ENCODE measurements around the gene MEGF6. TPM values are rescaled to one million over a fixed set of nuclear protein-coding genes. Genes with fewer than 3 reads are reported as not detected.

Gene MEGF6
- total RNA-seq, 1 experiment from 2014 or later, result 14.3 TPM

DNA sequence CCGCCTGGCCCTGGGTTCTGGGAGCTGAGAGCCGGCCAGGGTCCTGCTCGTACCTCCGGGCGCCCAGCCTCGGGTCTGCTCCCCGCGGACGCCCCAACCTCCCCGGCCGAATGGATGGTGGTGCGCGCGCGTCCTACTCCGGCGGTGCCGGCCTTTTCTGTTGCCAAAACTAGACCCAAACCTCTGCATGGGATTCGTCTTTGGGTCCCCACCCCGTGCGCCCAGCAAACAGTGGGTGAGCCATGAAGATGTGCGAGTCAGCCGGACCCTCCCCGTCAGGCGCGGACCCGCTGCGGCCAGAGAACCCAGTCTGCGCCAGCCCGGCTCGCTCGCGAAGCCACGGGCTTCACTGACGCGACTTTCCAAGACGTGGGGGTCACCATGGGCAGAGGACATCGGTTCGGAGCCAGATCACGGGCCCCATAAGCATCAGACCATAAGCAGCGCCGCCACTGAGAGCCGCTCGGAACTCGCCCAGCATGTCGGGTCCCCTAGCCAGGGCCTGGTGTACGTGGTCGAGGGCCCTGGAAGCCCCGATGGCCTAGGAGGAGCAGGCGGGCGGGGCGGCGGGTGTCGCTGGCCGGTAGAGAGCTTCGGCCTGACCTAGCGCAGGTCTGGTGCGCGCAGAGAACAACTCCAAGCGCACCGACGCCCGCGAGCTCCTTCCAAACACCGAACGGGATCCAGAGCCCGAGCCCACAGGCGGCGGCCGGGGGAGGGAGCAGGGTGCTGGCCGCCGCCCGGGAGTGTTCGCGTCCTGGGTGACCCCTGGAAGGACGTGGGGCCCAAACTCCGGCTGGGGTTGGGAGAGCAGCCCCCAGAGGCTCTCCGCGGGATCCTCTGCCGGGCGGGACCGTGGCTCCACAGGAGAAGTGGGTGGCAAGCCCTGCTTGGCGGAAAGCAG, 40.0 kb upstream of the MEGF6 start:
- peak overlapping the region; percentile 43 for H3K4me3 Mint-ChIP-seq (ENCODE audit: unreplicated experiment)
- no peak for DNase-seq (ENCODE audit: unreplicated experiment)
- CTCF ChIA-PET, result interaction anchor here (0.5 to 1.2 kb wide), 4 partner anchors 16 to 1864 kb away, joined by 3 to 5 read pairs (median 3); no protein-coding TSS in a partner anchor

DNA sequence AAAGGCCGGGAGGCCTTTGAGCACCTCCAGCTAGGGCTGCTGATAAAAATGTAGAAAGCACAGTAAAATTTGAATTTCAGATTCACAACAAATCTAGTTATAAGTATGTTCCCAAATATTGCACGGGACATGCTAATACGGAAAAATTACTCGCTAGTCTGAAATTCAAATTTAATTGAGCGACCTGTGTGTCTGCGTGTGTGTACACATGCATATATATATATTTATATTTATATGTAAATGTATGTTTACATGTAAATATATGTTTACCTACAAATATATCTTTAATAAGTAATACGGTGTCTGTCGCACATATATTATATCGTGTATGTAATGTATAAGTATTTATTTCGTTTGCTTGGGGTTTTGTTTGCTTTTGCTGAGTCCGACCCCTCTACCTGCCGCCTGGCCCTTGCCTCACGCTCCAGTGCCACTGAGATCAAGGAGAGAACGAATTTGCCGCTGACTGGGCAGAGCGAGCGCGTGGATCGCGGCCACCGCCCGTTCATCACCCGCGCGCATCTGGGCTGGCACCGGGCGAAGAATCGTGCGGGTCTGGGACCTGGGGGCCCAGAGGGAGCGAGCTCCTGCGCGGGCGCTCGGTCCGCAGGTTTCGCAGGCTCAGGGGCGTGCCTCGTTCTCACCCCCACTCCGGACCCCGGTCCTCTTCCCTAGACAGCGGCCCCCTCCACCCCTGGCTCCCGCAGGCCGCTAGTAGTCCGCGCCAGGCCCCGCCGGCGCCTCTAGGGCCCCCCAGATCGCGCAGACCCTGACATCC, 39.1 kb upstream of the MEGF6 start:
- TF ChIP-seq, protein P1, sequence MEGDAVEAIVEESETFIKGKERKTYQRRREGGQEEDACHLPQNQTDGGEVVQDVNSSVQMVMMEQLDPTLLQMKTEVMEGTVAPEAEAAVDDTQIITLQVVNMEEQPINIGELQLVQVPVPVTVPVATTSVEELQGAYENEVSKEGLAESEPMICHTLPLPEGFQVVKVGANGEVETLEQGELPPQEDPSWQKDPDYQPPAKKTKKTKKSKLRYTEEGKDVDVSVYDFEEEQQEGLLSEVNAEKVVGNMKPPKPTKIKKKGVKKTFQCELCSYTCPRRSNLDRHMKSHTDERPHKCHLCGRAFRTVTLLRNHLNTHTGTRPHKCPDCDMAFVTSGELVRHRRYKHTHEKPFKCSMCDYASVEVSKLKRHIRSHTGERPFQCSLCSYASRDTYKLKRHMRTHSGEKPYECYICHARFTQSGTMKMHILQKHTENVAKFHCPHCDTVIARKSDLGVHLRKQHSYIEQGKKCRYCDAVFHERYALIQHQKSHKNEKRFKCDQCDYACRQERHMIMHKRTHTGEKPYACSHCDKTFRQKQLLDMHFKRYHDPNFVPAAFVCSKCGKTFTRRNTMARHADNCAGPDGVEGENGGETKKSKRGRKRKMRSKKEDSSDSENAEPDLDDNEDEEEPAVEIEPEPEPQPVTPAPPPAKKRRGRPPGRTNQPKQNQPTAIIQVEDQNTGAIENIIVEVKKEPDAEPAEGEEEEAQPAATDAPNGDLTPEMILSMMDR (IDR thresholded peaks at IDR 0.05; ENCODE audit: unreplicated experiment), result no peak
- peaks cover 7% of the 10 kb centered on the region for H3K4me1 Mint-ChIP-seq (ENCODE audit: insufficient read depth, unreplicated experiment)
- H3K36me3 Mint-ChIP-seq (ENCODE audit: insufficient read depth, unreplicated experiment), result peaks cover 8% of the 10 kb centered on the region
- no TSS peak for BruUV-seq (replicated peaks)
- CTCF ChIA-PET, result interaction anchor here (0.6 to 2.2 kb wide), 5 partner anchors 15 to 1501 kb away, joined by 3 to 6 read pairs (median 3); no protein-coding TSS in a partner anchor
- H3K27ac Mint-ChIP-seq (ENCODE audit: low read depth, unreplicated experiment), result no peak overlapping the region
- intact Hi-C loops (cut with micrococcal nuclease), result no loop called here
- DNase-seq (ENCODE audit: unreplicated experiment), result no peak
- no peaks in the 10 kb centered on the region for H3K27me3 Mint-ChIP-seq (ENCODE audit: insufficient read depth, unreplicated experiment)
- POLR2A ChIA-PET, result interaction anchor here (0.6 to 1.4 kb wide), 5 partner anchors 8 to 67 kb away, joined by 4 to 6 read pairs (median 5); no protein-coding TSS in a partner anchor
- H3K9me3 Mint-ChIP-seq (ENCODE audit: unreplicated experiment), result no peaks in the 10 kb centered on the region
- peak overlapping the region; percentile 72 for H3K4me3 Mint-ChIP-seq (ENCODE audit: unreplicated experiment)

More for the DNA sequence above, 40.0 kb upstream of the MEGF6 start:
- no peak overlapping the region for H3K27ac Mint-ChIP-seq (ENCODE audit: low read depth, unreplicated experiment)
- H3K36me3 Mint-ChIP-seq (ENCODE audit: insufficient read depth, unreplicated experiment), result peaks cover 5% of the 10 kb centered on the region
- intact Hi-C loops (cut with micrococcal nuclease), result no loop called here
- H3K4me1 Mint-ChIP-seq (ENCODE audit: insufficient read depth, unreplicated experiment), result peaks cover 7% of the 10 kb centered on the region
- TF ChIP-seq, protein P1 (IDR thresholded peaks at IDR 0.05; ENCODE audit: unreplicated experiment), result no peak
- no TSS peak for BruUV-seq (replicated peaks)
- H3K27me3 Mint-ChIP-seq (ENCODE audit: insufficient read depth, unreplicated experiment), result no peaks in the 10 kb centered on the region
- POLR2A ChIA-PET, result interaction anchor here (0.6 kb wide), 1 partner anchor 9 kb away, joined by 4 read pairs; no protein-coding TSS in a partner anchor
- no peaks in the 10 kb centered on the region for H3K9me3 Mint-ChIP-seq (ENCODE audit: unreplicated experiment)

DNA sequence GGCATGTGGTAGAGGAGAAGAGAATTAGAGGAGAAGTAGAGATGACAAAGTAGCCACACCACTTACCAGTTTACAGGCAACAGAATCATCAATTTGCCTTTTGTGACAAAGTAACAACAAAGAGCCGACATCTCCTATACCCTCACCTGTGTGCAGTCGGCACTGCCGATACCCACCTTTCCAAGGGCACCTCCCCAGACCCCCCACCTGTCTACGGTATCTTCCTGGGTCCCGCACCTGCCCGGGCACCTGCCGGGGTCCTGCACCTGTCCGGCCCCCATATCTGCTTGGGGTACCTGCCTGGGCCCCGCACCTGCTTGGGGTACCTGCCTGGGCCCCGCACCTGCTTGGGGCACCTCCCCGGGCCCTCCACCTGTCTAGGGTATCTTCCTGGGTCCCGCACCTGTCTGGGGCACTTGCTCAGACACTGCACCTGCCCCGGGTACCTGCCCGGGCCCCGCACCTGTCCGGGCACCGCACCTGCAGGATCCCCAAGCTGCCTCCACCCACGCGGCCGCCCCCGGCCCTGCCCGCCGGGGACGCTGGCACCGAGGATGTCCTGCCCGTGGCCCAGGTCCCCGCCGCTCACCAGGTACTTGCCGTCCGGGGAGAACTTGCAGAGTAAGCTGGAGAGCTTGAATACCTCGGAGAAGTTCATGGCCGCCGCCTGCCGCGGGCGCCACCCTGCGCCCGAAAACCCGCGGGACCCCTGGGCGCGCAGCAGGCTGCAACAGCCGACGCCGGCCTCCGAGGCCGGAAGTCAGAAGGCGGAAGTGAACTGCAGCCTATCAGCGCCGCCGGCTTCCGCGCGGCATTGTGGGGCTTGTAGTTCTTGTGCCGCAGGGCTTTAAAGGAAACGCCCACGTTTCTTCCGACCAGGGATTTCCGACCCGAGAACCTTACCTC, 38.3 kb upstream of the MEGF6 start, which contains the start of gene WRAP73:
Gene WRAP73 (minus strand): TSS at position 762 of the 906 bp plus-strand sequence. CDS start 104 bp downstream, at position 658.
- H3K36me3 Mint-ChIP-seq (ENCODE audit: insufficient read depth, unreplicated experiment), result peaks cover 15% of the 10 kb centered on the region
- H3K9me3 Mint-ChIP-seq (ENCODE audit: unreplicated experiment), result no peaks in the 10 kb centered on the region
- intact Hi-C loops (cut with micrococcal nuclease), result loop anchor here (1.0 kb wide), 1 partner anchor 75 kb away; no protein-coding TSS in a partner anchor
- TF ChIP-seq, protein P1 (IDR thresholded peaks at IDR 0.05; ENCODE audit: unreplicated experiment), result no peak
- H3K27ac Mint-ChIP-seq (ENCODE audit: low read depth, unreplicated experiment), result no peak within 1 kb of the TSS
- peak within 1 kb of the TSS; percentile 72 for H3K4me3 Mint-ChIP-seq (ENCODE audit: unreplicated experiment)
- CTCF ChIA-PET, result interaction anchor here (0.6 to 2.2 kb wide), 6 partner anchors 14 to 121 kb away, joined by 3 to 6 read pairs (median 4); no protein-coding TSS in a partner anchor
- POLR2A ChIA-PET, result interaction anchor here (1.0 to 1.9 kb wide), 8 partner anchors 12 to 68 kb away, joined by 3 to 6 read pairs (median 4); no protein-coding TSS in a partner anchor
- no peaks in the 10 kb centered on the region for H3K27me3 Mint-ChIP-seq (ENCODE audit: insufficient read depth, unreplicated experiment)
- BruUV-seq (replicated peaks), result no TSS peak
- DNase-seq (ENCODE audit: unreplicated experiment), result peak; percentile 87
- peaks cover 7% of the 10 kb centered on the region for H3K4me1 Mint-ChIP-seq (ENCODE audit: insufficient read depth, unreplicated experiment)

All from MCF 10A (cell line).